ENCODE results near the gene EFNA5. TPM values are rescaled to one million over a fixed set of nuclear protein-coding genes. Genes with fewer than 3 reads are reported as not detected.

EFNA5 gene
- total RNA-seq, 1 experiment from 2014 or later, result 0.22 TPM

DNA sequence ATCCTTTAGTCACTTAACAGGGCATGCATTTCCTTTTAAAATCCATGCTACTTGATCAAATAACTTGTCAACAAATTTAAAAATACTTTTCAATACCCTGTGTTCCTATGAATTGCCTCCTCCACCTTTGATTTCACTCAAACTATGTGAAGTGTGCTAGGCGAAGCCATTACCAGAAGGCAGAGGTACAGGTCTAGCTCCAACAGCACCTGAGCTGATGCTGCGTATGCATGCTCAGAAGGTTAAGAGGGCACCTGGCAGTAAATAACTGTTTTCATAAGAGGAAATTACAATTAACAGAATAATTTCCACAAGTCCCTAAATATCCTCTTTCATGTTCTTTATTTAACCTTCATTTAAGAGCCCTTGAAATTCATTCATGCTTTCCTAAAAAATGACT is 251.8 kb downstream of the EFNA5 start:
- Histone ChIP-seq H3K36me3 (ENCODE audit: control insufficient read depth in 1 of 2, insufficient read depth in 2 of 2, low read length in 2 of 2) (no peaks in the 10 kb centered on the region), H3K9ac (ENCODE audit: low read length) (no peak overlapping the region), H3K4me2 (ENCODE audit: low read length) (no peak overlapping the region), H3K79me2 (ENCODE audit: insufficient read depth, low read length) (no peaks in the 10 kb centered on the region), H3K4me3 (replicated peaks in 1 of 2; ENCODE audit: low read depth in 1 of 2, low read length in 2 of 2) (no peak overlapping the region), H3K27ac (ENCODE audit: low read depth, low read length) (no peak overlapping the region), H3K4me1 (ENCODE audit: control insufficient read depth in 1 of 2, insufficient read depth in 2 of 2, low read length in 2 of 2) (no peaks in the 10 kb centered on the region), H4K20me1 (ENCODE audit: insufficient read depth) (no peaks in the 10 kb centered on the region), H3K9me2 (ENCODE audit: insufficient read depth) (no peaks in the 10 kb centered on the region), H2AFZ (ENCODE audit: low read depth, low read length, poor library complexity, severe bottlenecking) (no peak overlapping the region), H3K27me3 (ENCODE audit: insufficient read depth, low read length) (no peaks in the 10 kb centered on the region), H3K9me3 (ENCODE audit: control insufficient read depth in 1 of 2, insufficient read depth in 1 of 2, low read depth in 1 of 2, low read length in 2 of 2) (no peaks in the 10 kb centered on the region)
- ChIA-PET POLR2A (no interaction called here), CTCF (no interaction called here), RAD21 (ENCODE audit: low non-redundant PET in 1 of 2, low total read pairs in 2 of 2, uncharacterized antibody in 2 of 2, unreplicated experiment in 2 of 2) (no interaction called here)
- no TSS peak for BruUV-seq (replicated peaks)
- intact Hi-C loops (cut with micrococcal nuclease), result no loop called here
- ATAC-seq, result no peak
- TF ChIP-seq CEBPB (IDR thresholded peaks at IDR 0.05; ENCODE audit: low read depth) (no peak), YY1 (IDR thresholded peaks at IDR 0.05; ENCODE audit: extremely low read depth, insufficient replicate concordance, low read depth, low read length) (no peak), SIN3A (IDR thresholded peaks at IDR 0.05; ENCODE audit: low read depth) (no peak), ZNF274 (IDR thresholded peaks at IDR 0.05; ENCODE audit: low read depth, low read length) (no peak), EZH2phosphoT487 (IDR thresholded peaks at IDR 0.05; ENCODE audit: borderline replicate concordance) (no peak), RAD21 (IDR thresholded peaks at IDR 0.05; ENCODE audit: low read depth) (no peak), FOSL1 (IDR thresholded peaks at IDR 0.05; ENCODE audit: low read depth) (no peak)
- TF ChIP-seq, protein P1, sequence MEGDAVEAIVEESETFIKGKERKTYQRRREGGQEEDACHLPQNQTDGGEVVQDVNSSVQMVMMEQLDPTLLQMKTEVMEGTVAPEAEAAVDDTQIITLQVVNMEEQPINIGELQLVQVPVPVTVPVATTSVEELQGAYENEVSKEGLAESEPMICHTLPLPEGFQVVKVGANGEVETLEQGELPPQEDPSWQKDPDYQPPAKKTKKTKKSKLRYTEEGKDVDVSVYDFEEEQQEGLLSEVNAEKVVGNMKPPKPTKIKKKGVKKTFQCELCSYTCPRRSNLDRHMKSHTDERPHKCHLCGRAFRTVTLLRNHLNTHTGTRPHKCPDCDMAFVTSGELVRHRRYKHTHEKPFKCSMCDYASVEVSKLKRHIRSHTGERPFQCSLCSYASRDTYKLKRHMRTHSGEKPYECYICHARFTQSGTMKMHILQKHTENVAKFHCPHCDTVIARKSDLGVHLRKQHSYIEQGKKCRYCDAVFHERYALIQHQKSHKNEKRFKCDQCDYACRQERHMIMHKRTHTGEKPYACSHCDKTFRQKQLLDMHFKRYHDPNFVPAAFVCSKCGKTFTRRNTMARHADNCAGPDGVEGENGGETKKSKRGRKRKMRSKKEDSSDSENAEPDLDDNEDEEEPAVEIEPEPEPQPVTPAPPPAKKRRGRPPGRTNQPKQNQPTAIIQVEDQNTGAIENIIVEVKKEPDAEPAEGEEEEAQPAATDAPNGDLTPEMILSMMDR (IDR thresholded peaks at IDR 0.05 in 2 of 3, conservative IDR thresholded peaks at IDR 0.05 in 1 of 3; ENCODE audit: borderline replicate concordance in 1 of 3, insufficient read depth in 1 of 3, low read depth in 2 of 3, low read length in 2 of 3), result no peak
- no peak for DNase-seq (ENCODE audit: low read depth, low spot score)

DNA sequence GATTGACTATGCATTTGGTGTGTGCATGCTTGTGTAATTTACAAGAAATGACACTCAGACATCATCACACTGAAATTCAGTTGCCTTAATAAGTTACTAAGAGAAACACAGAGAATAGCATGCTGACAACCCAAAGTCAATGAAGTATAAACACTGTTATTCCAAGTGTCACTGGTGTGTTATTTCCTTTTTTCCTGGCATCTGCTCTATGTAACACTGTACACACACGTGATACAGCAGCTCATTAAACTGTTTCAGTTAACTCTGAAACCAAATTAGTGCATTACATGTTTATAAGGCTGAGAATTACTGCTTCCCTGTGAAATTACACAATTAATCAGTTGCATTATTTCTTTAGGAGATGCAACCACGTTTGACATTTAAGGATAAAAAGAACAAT is 252.7 kb downstream of the EFNA5 start:
- DNase-seq (ENCODE audit: low read depth, low spot score) (no peak), ATAC-seq (no peak)
- Histone ChIP-seq H3K4me3 (replicated peaks in 1 of 2; ENCODE audit: low read depth in 1 of 2, low read length in 2 of 2) (no peak overlapping the region), H3K4me2 (ENCODE audit: low read length) (no peak overlapping the region), H3K9me3 (ENCODE audit: control insufficient read depth in 1 of 2, insufficient read depth in 1 of 2, low read depth in 1 of 2, low read length in 2 of 2) (no peaks in the 10 kb centered on the region), H3K27me3 (ENCODE audit: insufficient read depth, low read length) (no peaks in the 10 kb centered on the region), H3K9me2 (ENCODE audit: insufficient read depth) (no peaks in the 10 kb centered on the region), H3K4me1 (ENCODE audit: control insufficient read depth in 1 of 2, insufficient read depth in 2 of 2, low read length in 2 of 2) (no peaks in the 10 kb centered on the region), H4K20me1 (ENCODE audit: insufficient read depth) (no peaks in the 10 kb centered on the region), H3K79me2 (ENCODE audit: insufficient read depth, low read length) (no peaks in the 10 kb centered on the region), H3K27ac (ENCODE audit: low read depth, low read length) (no peak overlapping the region), H3K9ac (ENCODE audit: low read length) (no peak overlapping the region), H3K36me3 (ENCODE audit: control insufficient read depth in 1 of 2, insufficient read depth in 2 of 2, low read length in 2 of 2) (no peaks in the 10 kb centered on the region), H2AFZ (ENCODE audit: low read depth, low read length, poor library complexity, severe bottlenecking) (no peak overlapping the region)
- intact Hi-C loops (cut with micrococcal nuclease), result no loop called here
- POLR2A ChIA-PET, result no interaction called here
- CTCF ChIA-PET, result no interaction called here
- no TSS peak for BruUV-seq (replicated peaks)
- RAD21 ChIA-PET (ENCODE audit: low non-redundant PET in 1 of 2, low total read pairs in 2 of 2, uncharacterized antibody in 2 of 2, unreplicated experiment in 2 of 2), result no interaction called here
- TF ChIP-seq CBX3 (IDR thresholded peaks at IDR 0.05; ENCODE audit: low read depth), result no peak
- no peak for TF ChIP-seq EGR1 (IDR thresholded peaks at IDR 0.05; ENCODE audit: low read depth)
- TF ChIP-seq ELF1 (IDR thresholded peaks at IDR 0.05; ENCODE audit: borderline replicate concordance, low read depth), result no peak
- no peak for TF ChIP-seq MAX (IDR thresholded peaks at IDR 0.05)
- no peak for TF ChIP-seq ATF3 (IDR thresholded peaks at IDR 0.05)
- no peak for TF ChIP-seq TCF7L2 (IDR thresholded peaks at IDR 0.05; ENCODE audit: borderline replicate concordance, extremely low read depth, insufficient read depth, insufficient read length)
- no peak for TF ChIP-seq POLR2A (IDR thresholded peaks at IDR 0.05; ENCODE audit: borderline replicate concordance, extremely low read depth, insufficient read depth, insufficient read length)
- no peak for TF ChIP-seq FOSL1 (IDR thresholded peaks at IDR 0.05; ENCODE audit: low read depth)
- TF ChIP-seq CEBPB (IDR thresholded peaks at IDR 0.05; ENCODE audit: low read depth), result no peak
- TF ChIP-seq SP1 (IDR thresholded peaks at IDR 0.05; ENCODE audit: low read depth), result no peak
- TF ChIP-seq EZH2 (IDR thresholded peaks at IDR 0.05), result no peak
- TF ChIP-seq SIN3A (IDR thresholded peaks at IDR 0.05; ENCODE audit: low read depth), result no peak
- no peak for TF ChIP-seq SRF (IDR thresholded peaks at IDR 0.05; ENCODE audit: low read depth)
- TF ChIP-seq POLR2AphosphoS5 (IDR thresholded peaks at IDR 0.05; ENCODE audit: low read depth, low read length), result no peak
- TF ChIP-seq ZNF274 (IDR thresholded peaks at IDR 0.05; ENCODE audit: low read depth, low read length), result no peak
- TF ChIP-seq YY1 (IDR thresholded peaks at IDR 0.05; ENCODE audit: extremely low read depth, insufficient replicate concordance, low read depth, low read length), result no peak
- no peak for TF ChIP-seq EZH2phosphoT487 (IDR thresholded peaks at IDR 0.05; ENCODE audit: borderline replicate concordance)
- no peak for TF ChIP-seq ZFX (IDR thresholded peaks at IDR 0.05)
